Measurements from ENCODE around the gene INPP4B. TPM values are rescaled to one million over a fixed set of nuclear protein-coding genes. Genes with fewer than 3 reads are reported as not detected.

Gene INPP4B
- total and polyA plus RNA-seq, 2 of the 4 experiments (the other 2 are of a cell fraction), result 1.8 to 14.0 TPM

DNA sequence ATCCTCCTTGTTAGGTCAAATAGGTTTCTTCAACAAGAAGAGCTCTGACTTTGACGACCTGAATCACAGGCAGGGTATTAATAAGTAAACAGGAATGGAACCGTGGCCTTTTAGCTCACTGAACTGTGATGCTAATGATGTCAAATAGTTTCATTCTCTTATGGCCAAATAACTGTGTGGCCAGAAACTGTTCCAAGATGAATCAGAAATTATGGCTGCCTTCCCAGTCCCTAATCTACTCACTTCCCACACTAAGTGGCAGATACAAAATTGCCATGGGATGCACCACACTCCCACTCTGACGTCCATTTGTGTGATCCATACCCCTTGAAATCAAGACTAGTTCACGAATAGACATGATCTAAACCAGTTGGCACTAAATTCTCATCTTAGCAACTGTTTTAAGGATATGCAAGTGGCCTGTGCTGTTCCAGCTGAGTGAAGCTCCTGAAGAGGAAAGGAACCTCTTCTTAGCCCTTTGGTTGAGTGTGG lies 754.4 kb downstream of the INPP4B start:
- H2BK20ac ChIP-seq (ENCODE audit: low read depth, low read length), result peak overlapping the region; percentile 94
- H2AFZ ChIP-seq (replicated peaks; ENCODE audit: low read length, poor library complexity), result no peak overlapping the region
- no peaks in the 10 kb centered on the region for H3K36me3 ChIP-seq (ENCODE audit: control insufficient read depth, insufficient read depth, low read length)
- no peaks in the 10 kb centered on the region for H3K27me3 ChIP-seq (ENCODE audit: control insufficient read depth, insufficient read depth, low read length)
- peak; percentile 99 for DNase-seq
- H4K5ac ChIP-seq (ENCODE audit: low read depth, low read length), result peak overlapping the region; percentile 94
- H3K27ac ChIP-seq (ENCODE audit: insufficient read depth, low read length), result peak overlapping the region; percentile 87
- H2BK5ac ChIP-seq (ENCODE audit: low read depth, low read length, poor library complexity, severe bottlenecking), result peak overlapping the region; percentile 100
- no CpG with 5 or more reads among the region's 4 CpGs for WGBS, 2 experiments (ENCODE audit: extremely low coverage in 2 of 2, insufficient read length in 1 of 2)
- H3K79me1 ChIP-seq (ENCODE audit: low read depth in 1 of 2, low read length in 2 of 2), result no peaks in the 10 kb centered on the region
- H3K4me3 ChIP-seq (ENCODE audit: insufficient read depth, low read depth, low read length), result no peak overlapping the region
- peak; percentile 62 for ATAC-seq (ENCODE audit: low read depth)
- CTCF ChIA-PET, result interaction anchor here (0.7 kb wide), 1 partner anchor 11 kb away, joined by 3 read pairs; no protein-coding TSS in a partner anchor
- H3K9ac ChIP-seq (ENCODE audit: low read depth, low read length), result no peak overlapping the region
- H4K20me1 ChIP-seq (ENCODE audit: insufficient read depth, low read length), result no peaks in the 10 kb centered on the region
- peak overlapping the region; percentile 87 for H3K56ac ChIP-seq (ENCODE audit: extremely low read depth, insufficient read depth, low read length)
- H3K9me3 ChIP-seq (ENCODE audit: control insufficient read depth, insufficient read depth, low read length), result no peaks in the 10 kb centered on the region
- peak overlapping the region; percentile 95 for H3K14ac ChIP-seq (replicated peaks; ENCODE audit: low read depth, low read length)
- peak overlapping the region; percentile 92 for H2BK120ac ChIP-seq (ENCODE audit: low read depth, low read length)
- H2AK9ac ChIP-seq (replicated peaks; ENCODE audit: low read depth, low read length, poor library complexity), result no peak overlapping the region
- in situ Hi-C loops (cut with MboI; ENCODE audit: low sequenced_read_pairs), result no loop called here
- peak overlapping the region; percentile 81 for H4K91ac ChIP-seq (ENCODE audit: insufficient read depth, low read depth, low read length)
- peaks cover 12% of the 10 kb centered on the region for H3K4me1 ChIP-seq (ENCODE audit: control insufficient read depth, insufficient read depth, low read length)
- H2BK15ac ChIP-seq (ENCODE audit: low read depth, low read length), result peak overlapping the region; percentile 97
- peak overlapping the region; percentile 87 for H3K23ac ChIP-seq (ENCODE audit: low read depth, low read length)
- POLR2A ChIA-PET (ENCODE audit: unreplicated experiment), result interaction anchor here (0.5 kb wide), 1 partner anchor 758 kb away, joined by 3 read pairs; no protein-coding TSS in a partner anchor
- dilution Hi-C loops (cut with HindIII; ENCODE audit: low sequenced_read_pairs, unreplicated experiment), result no loop called here
- peak overlapping the region; percentile 56; the same call in 1 of the 2 replicates for H3K4me2 ChIP-seq (ENCODE audit: low read depth, low read length)
- H3K9me1 ChIP-seq (ENCODE audit: insufficient read depth, low read length), result peaks cover 8% of the 10 kb centered on the region
- H2AK5ac ChIP-seq (ENCODE audit: low read depth, low read length), result peak overlapping the region; percentile 78
- H3K18ac ChIP-seq (ENCODE audit: low read depth, low read length), result peak overlapping the region; percentile 97
- peak overlapping the region; percentile 95 for H3K4ac ChIP-seq (ENCODE audit: low read depth, low read length)
- intact Hi-C loops (cut with micrococcal nuclease), result loop anchor here (5.0 to 10.0 kb wide), 4 partner anchors 267 to 867 kb away; partner anchors contain the start of gene ZNF330
- peak overlapping the region; percentile 67 to 93 for H4K8ac ChIP-seq (ENCODE audit: low read depth in 2 of 2, low read length in 2 of 2)
- BruUV-seq (replicated peaks), result no TSS peak
- TF ChIP-seq RFX5 (IDR thresholded peaks at IDR 0.05; ENCODE audit: low read depth, low read length) (no peak), BHLHE40 (IDR thresholded peaks at IDR 0.05; ENCODE audit: low read depth, low read length) (peak; percentile 46; the same call in 1 of the 2 replicates), FOS (IDR thresholded peaks at IDR 0.05; ENCODE audit: low read depth, low read length) (peak; percentile 63; the same call in 1 of the 2 replicates), MAZ (IDR thresholded peaks at IDR 0.05; ENCODE audit: borderline replicate concordance, low read depth, low read length) (no peak), CEBPB (IDR thresholded peaks at IDR 0.05; ENCODE audit: low read depth, low read length) (no peak), RAD21 (IDR thresholded peaks at IDR 0.05; ENCODE audit: low read length) (no peak), NFE2L2 (IDR thresholded peaks at IDR 0.05; ENCODE audit: low read depth, low read length) (no peak), MXI1 (IDR thresholded peaks at IDR 0.05; ENCODE audit: borderline replicate concordance, low read depth, low read length) (no peak), SMC3 (IDR thresholded peaks at IDR 0.05; ENCODE audit: low read depth, low read length) (no peak), MAFK (IDR thresholded peaks at IDR 0.05; ENCODE audit: low read depth, low read length) (0 out of 2 replicates have a peak, but pooled peaks have one; percentile 12), RCOR1 (IDR thresholded peaks at IDR 0.05; ENCODE audit: insufficient replicate concordance, low read length) (no peak), POLR2A (IDR thresholded peaks at IDR 0.05; ENCODE audit: low read depth, low read length) (no peak; the same call in 1 of the 2 replicates)
- TF ChIP-seq, protein P1, sequence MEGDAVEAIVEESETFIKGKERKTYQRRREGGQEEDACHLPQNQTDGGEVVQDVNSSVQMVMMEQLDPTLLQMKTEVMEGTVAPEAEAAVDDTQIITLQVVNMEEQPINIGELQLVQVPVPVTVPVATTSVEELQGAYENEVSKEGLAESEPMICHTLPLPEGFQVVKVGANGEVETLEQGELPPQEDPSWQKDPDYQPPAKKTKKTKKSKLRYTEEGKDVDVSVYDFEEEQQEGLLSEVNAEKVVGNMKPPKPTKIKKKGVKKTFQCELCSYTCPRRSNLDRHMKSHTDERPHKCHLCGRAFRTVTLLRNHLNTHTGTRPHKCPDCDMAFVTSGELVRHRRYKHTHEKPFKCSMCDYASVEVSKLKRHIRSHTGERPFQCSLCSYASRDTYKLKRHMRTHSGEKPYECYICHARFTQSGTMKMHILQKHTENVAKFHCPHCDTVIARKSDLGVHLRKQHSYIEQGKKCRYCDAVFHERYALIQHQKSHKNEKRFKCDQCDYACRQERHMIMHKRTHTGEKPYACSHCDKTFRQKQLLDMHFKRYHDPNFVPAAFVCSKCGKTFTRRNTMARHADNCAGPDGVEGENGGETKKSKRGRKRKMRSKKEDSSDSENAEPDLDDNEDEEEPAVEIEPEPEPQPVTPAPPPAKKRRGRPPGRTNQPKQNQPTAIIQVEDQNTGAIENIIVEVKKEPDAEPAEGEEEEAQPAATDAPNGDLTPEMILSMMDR (conservative IDR thresholded peaks at IDR 0.05; ENCODE audit: low read depth, low read length), result no peak
- TF ChIP-seq, protein P2, sequence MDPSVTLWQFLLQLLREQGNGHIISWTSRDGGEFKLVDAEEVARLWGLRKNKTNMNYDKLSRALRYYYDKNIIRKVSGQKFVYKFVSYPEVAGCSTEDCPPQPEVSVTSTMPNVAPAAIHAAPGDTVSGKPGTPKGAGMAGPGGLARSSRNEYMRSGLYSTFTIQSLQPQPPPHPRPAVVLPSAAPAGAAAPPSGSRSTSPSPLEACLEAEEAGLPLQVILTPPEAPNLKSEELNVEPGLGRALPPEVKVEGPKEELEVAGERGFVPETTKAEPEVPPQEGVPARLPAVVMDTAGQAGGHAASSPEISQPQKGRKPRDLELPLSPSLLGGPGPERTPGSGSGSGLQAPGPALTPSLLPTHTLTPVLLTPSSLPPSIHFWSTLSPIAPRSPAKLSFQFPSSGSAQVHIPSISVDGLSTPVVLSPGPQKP (IDR thresholded peaks at IDR 0.05; ENCODE audit: borderline replicate concordance, low read depth, low read length), result no peak
- TF ChIP-seq, protein P3, sequence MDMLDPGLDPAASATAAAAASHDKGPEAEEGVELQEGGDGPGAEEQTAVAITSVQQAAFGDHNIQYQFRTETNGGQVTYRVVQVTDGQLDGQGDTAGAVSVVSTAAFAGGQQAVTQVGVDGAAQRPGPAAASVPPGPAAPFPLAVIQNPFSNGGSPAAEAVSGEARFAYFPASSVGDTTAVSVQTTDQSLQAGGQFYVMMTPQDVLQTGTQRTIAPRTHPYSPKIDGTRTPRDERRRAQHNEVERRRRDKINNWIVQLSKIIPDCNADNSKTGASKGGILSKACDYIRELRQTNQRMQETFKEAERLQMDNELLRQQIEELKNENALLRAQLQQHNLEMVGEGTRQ (IDR thresholded peaks at IDR 0.05; ENCODE audit: low read depth, low read length), result no peak
